Activated T-helper 1 cell treated with anti-CD3 and anti-CD28 coated beads, Interleukin-12 subunit alpha, Interleukin-12 subunit beta, Interleukin-2, Interleukin-4 antibody, amounts not matched to agents 30 ng/mL and 10 ng/mL and 1 ng/mL, durations not matched to agents 14 hours and 24 hours and 36 hours (primary cell): ENCODE results near the gene SFMBT2. TPM values are rescaled to one million over a fixed set of nuclear protein-coding genes. Genes with fewer than 3 reads are reported as not detected.

Source experiments
- DNase-seq: peaks from one replicate; pipeline ENCODE4 v3.0.0; 2021; ENCODE audit warnings: low spot score
- H3K27ac Mint-ChIP-seq: one replicate; pipeline ENCODE4 v1.8.0; 2021; ENCODE audit warnings: mild to moderate bottlenecking, mixed read lengths
- H3K27me3 Mint-ChIP-seq: one replicate; pipeline ENCODE4 v1.8.0; 2022; ENCODE audit warnings: mild to moderate bottlenecking, moderate library complexity, mixed read lengths; ENCODE audit not compliant: insufficient read depth
- H3K36me3 Mint-ChIP-seq: one replicate; pipeline ENCODE4 v1.8.0; 2021; ENCODE audit warnings: low read depth, mixed read lengths
- H3K4me1 Mint-ChIP-seq: one replicate; pipeline ENCODE4 v1.8.0; 2021; ENCODE audit warnings: low read depth, mixed read lengths
- H3K4me3 Mint-ChIP-seq: one replicate; pipeline ENCODE4 v1.8.0; 2021; ENCODE audit warnings: mild to moderate bottlenecking, moderate library complexity, mixed read lengths
- H3K9me3 Mint-ChIP-seq: one replicate; pipeline ENCODE4 v1.8.0; 2021; ENCODE audit warnings: mixed read lengths
- intact Hi-C: fragments of 100-400 bp; cut with micrococcal nuclease; formaldehyde crosslinking; loops from one replicate; pipeline ENCODE4 v1.15.1; 2024
- total RNA-seq: library from RNA; stranded (reverse); gene quantifications from 2 replicates; pipeline ENCODE4 v1.2.3, GENCODE V29; 2022

The SFMBT2 gene
- total RNA-seq, 1 donor from 2014 or later = 39.1 TPM

- no peak for DNase-seq
- H3K9me3 Mint-ChIP-seq = no peaks in the 10 kb centered on the region
- intact Hi-C loops = no loop called here
- no peaks in the 10 kb centered on the region for H3K27me3 Mint-ChIP-seq
- no peak overlapping the region for H3K4me3 Mint-ChIP-seq
- peaks cover 22% of the 10 kb centered on the region for H3K36me3 Mint-ChIP-seq
- peak overlapping the region; percentile 50 for H3K27ac Mint-ChIP-seq
- peaks cover 36% of the 10 kb centered on the region for H3K4me1 Mint-ChIP-seq
These were observed 125.1 kb downstream of the SFMBT2 start for GRCh38 chr10:7285522-7286322.

DNA sequence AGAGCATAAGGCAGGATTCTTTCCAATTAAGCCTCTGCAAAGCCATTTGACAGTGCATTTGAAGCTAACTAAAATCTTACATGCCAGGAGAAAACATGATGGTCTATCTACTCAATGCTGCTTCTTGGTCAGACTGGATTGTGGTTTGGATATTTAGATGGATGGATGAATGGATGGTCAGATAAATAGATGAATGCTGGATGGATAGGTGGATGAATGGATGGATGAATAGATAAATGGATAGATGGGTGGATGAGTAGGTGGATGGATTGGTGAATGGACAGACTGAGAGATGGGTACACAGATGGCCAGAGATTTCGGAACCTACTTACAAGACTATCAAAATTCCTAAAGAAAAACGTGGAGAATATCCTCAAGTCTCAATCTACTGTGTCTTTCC, 127.6 kb downstream of the SFMBT2 start:
- Mint-ChIP-seq H3K4me3 (no peak overlapping the region), H3K4me1 (peaks cover 33% of the 10 kb centered on the region), H3K27ac (no peak overlapping the region), H3K36me3 (peaks cover 33% of the 10 kb centered on the region), H3K27me3 (no peaks in the 10 kb centered on the region), H3K9me3 (no peaks in the 10 kb centered on the region)
- intact Hi-C loops = no loop called here
- no peak for DNase-seq

GRCh38 chr10:7282457-7282856, 128.4 kb downstream of the SFMBT2 start:
- intact Hi-C loops = no loop called here
- no peaks in the 10 kb centered on the region for H3K27me3 Mint-ChIP-seq
- H3K27ac Mint-ChIP-seq = no peak overlapping the region
- peaks cover 36% of the 10 kb centered on the region for H3K36me3 Mint-ChIP-seq
- no peaks in the 10 kb centered on the region for H3K9me3 Mint-ChIP-seq
- no peak for DNase-seq
- no peak overlapping the region for H3K4me3 Mint-ChIP-seq
- peaks cover 34% of the 10 kb centered on the region for H3K4me1 Mint-ChIP-seq

DNA sequence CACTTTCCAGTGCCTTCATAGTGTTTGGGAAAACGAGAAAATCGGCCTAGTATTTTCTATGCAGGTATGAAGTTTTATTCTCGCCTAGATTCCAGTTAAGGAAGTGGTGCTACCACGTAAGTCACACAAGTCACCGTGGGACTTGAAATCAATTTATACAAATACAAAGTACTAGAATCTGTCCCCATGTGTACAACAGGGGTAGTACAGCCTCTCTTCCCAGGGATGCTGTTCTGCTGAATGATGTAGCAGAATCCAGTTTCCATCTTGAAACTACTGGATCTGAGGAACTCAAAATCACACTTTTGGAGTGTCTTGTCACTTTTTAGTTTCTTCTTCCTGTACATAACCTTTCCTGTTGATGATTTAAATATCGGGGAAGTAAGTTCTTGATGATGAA, 129.4 kb downstream of the SFMBT2 start:
- no peaks in the 10 kb centered on the region for H3K27me3 Mint-ChIP-seq
- peaks cover 42% of the 10 kb centered on the region for H3K36me3 Mint-ChIP-seq
- no peak overlapping the region for H3K27ac Mint-ChIP-seq
- H3K9me3 Mint-ChIP-seq = no peaks in the 10 kb centered on the region
- peaks cover 37% of the 10 kb centered on the region for H3K4me1 Mint-ChIP-seq
- no peak for DNase-seq
- intact Hi-C loops = no loop called here
- no peak overlapping the region for H3K4me3 Mint-ChIP-seq

DNA sequence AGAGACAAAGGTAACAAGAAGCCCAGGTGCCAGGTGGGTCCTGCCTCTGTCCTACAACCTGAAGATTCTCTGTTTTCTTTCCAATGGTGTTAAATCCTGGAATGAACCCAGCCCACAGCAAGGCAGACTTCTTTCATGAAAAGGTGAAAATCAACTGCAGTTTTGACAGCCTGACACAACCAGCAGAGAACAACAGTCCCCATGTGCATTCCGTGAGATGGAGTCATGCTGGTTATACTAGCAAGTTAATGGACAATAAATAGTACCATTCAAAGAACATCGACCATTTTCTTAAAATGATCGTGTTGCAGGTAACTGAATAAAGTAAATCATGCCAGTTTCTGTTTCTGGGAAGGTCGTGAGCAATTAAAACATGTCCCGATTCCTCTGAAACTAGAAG, 131.5 kb downstream of the SFMBT2 start:
- H3K27ac Mint-ChIP-seq = no peak overlapping the region
- no peaks in the 10 kb centered on the region for H3K9me3 Mint-ChIP-seq
- peaks cover 53% of the 10 kb centered on the region for H3K36me3 Mint-ChIP-seq
- H3K4me3 Mint-ChIP-seq = no peak overlapping the region
- peaks cover 41% of the 10 kb centered on the region for H3K4me1 Mint-ChIP-seq
- DNase-seq = no peak
- no peaks in the 10 kb centered on the region for H3K27me3 Mint-ChIP-seq
- intact Hi-C loops = no loop called here

- H3K4me3 Mint-ChIP-seq = no peak overlapping the region
- peaks cover 45% of the 10 kb centered on the region for H3K4me1 Mint-ChIP-seq
- intact Hi-C loops = no loop called here
- DNase-seq = no peak
- H3K9me3 Mint-ChIP-seq = no peaks in the 10 kb centered on the region
- H3K27me3 Mint-ChIP-seq = no peaks in the 10 kb centered on the region
- H3K27ac Mint-ChIP-seq = no peak overlapping the region
- H3K36me3 Mint-ChIP-seq = peaks cover 55% of the 10 kb centered on the region
These were observed 133.0 kb downstream of the SFMBT2 start for GRCh38 chr10:7277867-7278266.

DNA sequence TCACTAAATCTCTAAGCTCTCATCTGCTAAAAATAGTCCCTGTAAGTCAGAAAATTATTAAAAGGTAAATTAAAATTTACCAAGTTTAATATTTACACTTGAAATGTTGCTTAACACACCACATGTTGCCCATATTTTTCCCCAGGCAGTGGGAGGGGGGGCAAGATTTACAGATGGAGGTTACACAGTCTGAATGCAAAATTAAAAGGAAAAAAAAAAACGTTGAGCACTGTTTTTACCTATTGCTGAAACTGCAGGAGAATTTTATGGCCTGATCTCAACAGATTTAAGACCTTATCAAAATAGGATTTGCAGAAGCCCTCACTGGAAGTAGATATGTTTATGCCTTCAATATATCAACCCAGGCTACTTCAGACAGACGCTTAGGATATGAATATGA, 133.4 kb downstream of the SFMBT2 start:
- Mint-ChIP-seq H3K4me1 (peaks cover 48% of the 10 kb centered on the region), H3K36me3 (peaks cover 54% of the 10 kb centered on the region), H3K27ac (no peak overlapping the region), H3K9me3 (no peaks in the 10 kb centered on the region), H3K27me3 (no peaks in the 10 kb centered on the region), H3K4me3 (no peak overlapping the region)
- intact Hi-C loops = no loop called here
- no peak for DNase-seq

GRCh38 chr10:7275761-7276440, 134.9 kb downstream of the SFMBT2 start:
- Mint-ChIP-seq H3K4me3 (no peak overlapping the region), H3K4me1 (peaks cover 57% of the 10 kb centered on the region), H3K27ac (peak overlapping the region; percentile 83), H3K27me3 (no peaks in the 10 kb centered on the region), H3K9me3 (peaks cover 4% of the 10 kb centered on the region), H3K36me3 (peaks cover 60% of the 10 kb centered on the region)
- no peak for DNase-seq
- intact Hi-C loops = loop anchor here (1.0 kb wide), 3 partner anchors 8 to 38 kb away; no protein-coding TSS in a partner anchor

DNA sequence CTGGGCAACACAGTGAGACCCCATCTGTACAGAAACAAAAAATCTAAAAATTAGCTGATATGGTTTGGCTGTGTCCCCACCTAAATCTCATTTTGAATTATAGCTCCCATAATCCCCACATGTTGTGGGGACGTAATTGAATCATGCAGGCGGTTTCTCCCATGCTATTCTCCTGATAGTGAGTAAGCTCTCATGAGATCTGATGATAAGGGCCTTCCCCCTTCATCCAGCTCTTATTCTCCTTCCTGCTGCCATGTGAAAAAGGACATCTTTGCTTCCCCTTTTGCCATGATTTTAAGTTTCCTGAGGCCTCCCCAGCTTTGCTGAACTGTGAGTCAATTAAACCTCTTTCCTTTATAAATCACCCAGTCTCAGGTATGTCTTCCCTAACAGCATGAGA, 136.5 kb downstream of the SFMBT2 start:
- Mint-ChIP-seq H3K4me1 (peaks cover 71% of the 10 kb centered on the region), H3K27ac (no peak overlapping the region), H3K9me3 (peaks cover 4% of the 10 kb centered on the region), H3K36me3 (peaks cover 61% of the 10 kb centered on the region), H3K27me3 (no peaks in the 10 kb centered on the region), H3K4me3 (no peak overlapping the region)
- intact Hi-C loops = no loop called here
- DNase-seq = no peak

DNA sequence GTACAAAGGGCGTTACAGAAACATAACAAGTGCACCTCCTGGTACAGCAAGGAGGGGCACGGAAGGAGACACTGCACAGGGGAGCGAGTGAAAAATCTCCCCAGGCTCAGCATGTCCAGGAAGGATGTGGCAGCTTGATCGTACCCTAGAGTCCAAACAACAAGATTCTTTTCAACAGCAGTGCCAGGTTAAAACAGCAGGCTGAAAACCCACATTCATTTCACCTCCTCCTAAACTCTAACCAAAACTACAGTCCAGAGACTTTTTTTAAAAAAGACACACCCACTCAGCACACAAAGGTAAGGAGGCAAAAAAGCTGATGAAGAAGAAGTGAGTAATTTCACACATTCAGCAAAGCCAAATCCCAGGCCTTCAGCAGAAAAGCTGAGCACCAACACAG, 138.8 kb downstream of the SFMBT2 start:
- peak overlapping the region; percentile 62 for H3K4me3 Mint-ChIP-seq
- intact Hi-C loops = no loop called here
- peaks cover 51% of the 10 kb centered on the region for H3K36me3 Mint-ChIP-seq

DNA sequence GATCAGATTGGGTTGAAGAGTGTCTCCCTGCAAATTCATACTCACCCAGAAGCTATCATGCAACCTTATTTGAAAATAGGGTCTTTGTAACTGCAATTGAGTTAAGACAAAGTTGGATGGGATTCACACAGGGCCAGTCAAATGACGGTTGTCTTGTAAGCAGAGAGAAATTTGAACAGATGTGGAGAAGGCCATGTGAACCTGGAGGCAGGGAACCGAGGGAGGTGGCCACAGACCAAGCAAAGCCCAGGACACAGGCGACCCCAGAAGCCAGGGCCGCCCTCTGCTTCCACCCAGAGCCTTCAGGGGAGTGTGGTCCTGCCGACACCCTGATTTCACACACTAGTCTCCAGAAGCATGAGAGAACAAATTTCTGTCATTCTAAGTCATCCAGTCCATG, 140.8 kb downstream of the SFMBT2 start:
- Mint-ChIP-seq H3K9me3 (peaks cover 4% of the 10 kb centered on the region), H3K4me3 (peak overlapping the region; percentile 15), H3K27ac (peak overlapping the region; percentile 94), H3K36me3 (peaks cover 38% of the 10 kb centered on the region), H3K4me1 (peaks cover 65% of the 10 kb centered on the region), H3K27me3 (no peaks in the 10 kb centered on the region)
- DNase-seq = no peak
- intact Hi-C loops = loop anchor here (1.0 to 10.0 kb wide), 6 partner anchors 13 to 215 kb away; no protein-coding TSS in a partner anchor

More for the DNA sequence above, 138.8 kb downstream of the SFMBT2 start:
- Mint-ChIP-seq H3K27me3 (no peaks in the 10 kb centered on the region), H3K4me1 (peaks cover 78% of the 10 kb centered on the region), H3K27ac (peak overlapping the region; percentile 90), H3K9me3 (peaks cover 4% of the 10 kb centered on the region)
- no peak for DNase-seq

DNA sequence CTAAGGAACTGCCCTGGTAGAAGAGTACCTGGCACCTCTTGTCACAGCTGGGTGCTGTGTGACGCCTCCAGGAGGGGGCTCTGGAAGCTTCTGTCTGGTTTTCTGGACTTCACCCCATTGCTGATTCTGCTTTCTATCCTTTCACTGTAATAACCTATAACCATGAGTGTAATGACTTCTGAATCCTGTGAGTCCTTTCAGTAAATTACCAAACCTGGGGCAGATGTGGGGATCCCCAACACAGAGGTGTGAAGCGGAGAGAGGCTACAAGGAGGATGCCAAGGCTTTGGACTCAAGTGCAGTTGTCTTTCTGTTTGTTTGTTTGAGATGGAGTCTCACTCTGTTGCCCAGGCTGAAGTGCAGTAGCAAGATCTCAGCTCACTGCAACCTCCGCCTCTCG, 143.7 kb downstream of the SFMBT2 start:
- intact Hi-C loops = loop anchor here (10.0 kb wide), 1 partner anchor 218 kb away; no protein-coding TSS in a partner anchor
- DNase-seq = no peak
- peaks cover 4% of the 10 kb centered on the region for H3K9me3 Mint-ChIP-seq
- H3K36me3 Mint-ChIP-seq = peaks cover 28% of the 10 kb centered on the region
- H3K4me3 Mint-ChIP-seq = peak overlapping the region; percentile 27
- H3K27ac Mint-ChIP-seq = peak overlapping the region; percentile 76
- H3K4me1 Mint-ChIP-seq = peaks cover 51% of the 10 kb centered on the region
- no peaks in the 10 kb centered on the region for H3K27me3 Mint-ChIP-seq
